IPS-20b (cell line): ENCODE measurements around the gene F12.

Experiments used
- H3K27ac ChIP-seq: one replicate; pipeline ENCODE4 v1.5.1; 2013; ENCODE audit warnings: low read length
- H3K27me3 ChIP-seq: 2 replicates; pipeline ENCODE4 v1.6.1; 2013; ENCODE audit warnings: mild to moderate bottlenecking, low read length, inconsistent platforms; ENCODE audit not compliant: insufficient read depth
- H3K36me3 ChIP-seq: 2 replicates; pipeline ENCODE4 v1.6.1; 2013; ENCODE audit warnings: low read depth, mild to moderate bottlenecking, inconsistent platforms, low read length, moderate library complexity; ENCODE audit not compliant: insufficient read depth
- H3K4me1 ChIP-seq: 2 replicates; pipeline ENCODE4 v1.6.1; 2013; ENCODE audit warnings: mild to moderate bottlenecking, control low read depth, inconsistent platforms, low read length, moderate library complexity; ENCODE audit not compliant: insufficient read depth
- H3K4me3 ChIP-seq: 2 replicates; pipeline ENCODE4 v1.5.1; 2013; ENCODE audit warnings: mild to moderate bottlenecking, low read length, inconsistent platforms
- H3K9ac ChIP-seq: 2 replicates; pipeline ENCODE4 v1.6.1; 2013; ENCODE audit warnings: low read depth, mild to moderate bottlenecking, inconsistent platforms, low read length, moderate library complexity
- H3K9me3 ChIP-seq: 2 replicates; pipeline ENCODE4 v1.6.1; 2013; ENCODE audit warnings: mild to moderate bottlenecking, low read depth, low read length, inconsistent platforms; ENCODE audit not compliant: insufficient read depth

F12 gene

GRCh38 chr5:177444106-177445051 is 35.0 kb upstream of the F12 start:
- H3K27me3 ChIP-seq = peaks cover 40% of the 10 kb centered on the region
- no peaks in the 10 kb centered on the region for H3K9me3 ChIP-seq
- no peak overlapping the region for H3K27ac ChIP-seq
- peaks cover 11% of the 10 kb centered on the region; the same call in 1 of the 2 replicates for H3K4me1 ChIP-seq
- H3K36me3 ChIP-seq = no peaks in the 10 kb centered on the region
- H3K9ac ChIP-seq = no peak overlapping the region
- H3K4me3 ChIP-seq = no peak overlapping the region

GRCh38 chr5:177443144-177443983 is 34.0 kb upstream of the F12 start:
- Histone ChIP-seq H3K27ac (no peak overlapping the region), H3K9ac (no peak overlapping the region), H3K9me3 (no peaks in the 10 kb centered on the region), H3K36me3 (peaks cover 6% of the 10 kb centered on the region; the same call in 1 of the 2 replicates), H3K4me3 (no peak overlapping the region), H3K27me3 (peaks cover 33% of the 10 kb centered on the region), H3K4me1 (peaks cover 9% of the 10 kb centered on the region; the same call in 1 of the 2 replicates)

- Histone ChIP-seq H3K27me3 (peaks cover 24% of the 10 kb centered on the region), H3K27ac (no peak overlapping the region), H3K4me3 (no peak overlapping the region), H3K4me1 (peaks cover 5% of the 10 kb centered on the region; the same call in 1 of the 2 replicates), H3K9me3 (no peaks in the 10 kb centered on the region), H3K9ac (no peak overlapping the region), H3K36me3 (peaks cover 14% of the 10 kb centered on the region)
Observed at GRCh38 chr5:177442066-177442826, 32.9 kb upstream of the F12 start.

- peaks cover 22% of the 10 kb centered on the region for H3K27me3 ChIP-seq
- peaks cover 16% of the 10 kb centered on the region for H3K36me3 ChIP-seq
- H3K4me1 ChIP-seq = peaks cover 5% of the 10 kb centered on the region; the same call in 1 of the 2 replicates
- no peak overlapping the region for H3K4me3 ChIP-seq
- no peak overlapping the region for H3K27ac ChIP-seq
- H3K9me3 ChIP-seq = no peaks in the 10 kb centered on the region
- H3K9ac ChIP-seq = no peak overlapping the region
Observed at GRCh38 chr5:177440990-177441780, 31.8 kb upstream of the F12 start.

GRCh38 chr5:177440211-177440989 is 31.0 kb upstream of the F12 start:
- Histone ChIP-seq H3K36me3 (peaks cover 21% of the 10 kb centered on the region), H3K4me1 (peaks cover 5% of the 10 kb centered on the region; the same call in 1 of the 2 replicates), H3K9me3 (no peaks in the 10 kb centered on the region), H3K27ac (no peak overlapping the region), H3K27me3 (peaks cover 14% of the 10 kb centered on the region), H3K4me3 (no peak overlapping the region), H3K9ac (no peak overlapping the region)

- peaks cover 5% of the 10 kb centered on the region; the same call in 1 of the 2 replicates for H3K4me1 ChIP-seq
- no peak overlapping the region for H3K27ac ChIP-seq
- H3K36me3 ChIP-seq = peaks cover 29% of the 10 kb centered on the region
- no peaks in the 10 kb centered on the region for H3K9me3 ChIP-seq
- peaks cover 6% of the 10 kb centered on the region; the same call in 1 of the 2 replicates for H3K27me3 ChIP-seq
- no peak overlapping the region for H3K4me3 ChIP-seq
- H3K9ac ChIP-seq = no peak overlapping the region
Observed at GRCh38 chr5:177439518-177440053, 30.2 kb upstream of the F12 start.

- H3K4me3 ChIP-seq = no peak overlapping the region
- H3K27ac ChIP-seq = no peak overlapping the region
- peaks cover 40% of the 10 kb centered on the region for H3K36me3 ChIP-seq
- H3K9me3 ChIP-seq = no peaks in the 10 kb centered on the region
- H3K27me3 ChIP-seq = no peaks in the 10 kb centered on the region; the same call in 1 of the 2 replicates
- H3K4me1 ChIP-seq = peaks cover 5% of the 10 kb centered on the region; the same call in 1 of the 2 replicates
- H3K9ac ChIP-seq = no peak overlapping the region
Observed at GRCh38 chr5:177438468-177438867, 29.1 kb upstream of the F12 start.

- Histone ChIP-seq H3K4me1 (peaks cover 5% of the 10 kb centered on the region; the same call in 1 of the 2 replicates), H3K9ac (no peak overlapping the region), H3K36me3 (peaks cover 48% of the 10 kb centered on the region), H3K4me3 (no peak overlapping the region), H3K27me3 (no peaks in the 10 kb centered on the region), H3K9me3 (no peaks in the 10 kb centered on the region), H3K27ac (no peak overlapping the region)
Observed at GRCh38 chr5:177437623-177438022, 28.3 kb upstream of the F12 start.

GRCh38 chr5:177435847-177436536 is 26.6 kb upstream of the F12 start:
- Histone ChIP-seq H3K4me3 (no peak overlapping the region), H3K9me3 (no peaks in the 10 kb centered on the region), H3K9ac (no peak overlapping the region), H3K27ac (no peak overlapping the region), H3K36me3 (peaks cover 64% of the 10 kb centered on the region), H3K4me1 (peaks cover 5% of the 10 kb centered on the region; the same call in 1 of the 2 replicates), H3K27me3 (no peaks in the 10 kb centered on the region)
